Femur (tissue), 1 donor: ENCODE results near the gene PADI3.
"Not testable (repeated sequence)": the region's sequence is repeated elsewhere in the genome, so short reads cannot be mapped to it uniquely, and the experiment has no call there.

Experiments used
- DNase-seq: peaks from one replicate; pipeline ENCODE4 v3.0.0-alpha.2; 2017

PADI3 gene

GRCh38 chr1:17305576-17306095 lies 56.7 kb downstream of the PADI3 start:
- DNase-seq, result no peak

- DNase-seq, result no peak
These were observed 57.5 kb downstream of the PADI3 start for GRCh38 chr1:17306407-17306806.

- DNase-seq, result no peak
These were observed 58.0 kb downstream of the PADI3 start for GRCh38 chr1:17306921-17307320.

GRCh38 chr1:17307329-17307728 lies 58.4 kb downstream of the PADI3 start:
- DNase-seq, result no peak

GRCh38 chr1:17307946-17308345 lies 59.0 kb downstream of the PADI3 start, which contains the start of gene PADI4:
TSS of gene PADI4 (plus strand) at chr1:17308197. CDS start at chr1:17308223, 26 bp downstream.
- no peak for DNase-seq

- DNase-seq, result peak; percentile 30
These were observed 59.7 kb downstream of the PADI3 start for GRCh38 chr1:17308593-17308992.

GRCh38 chr1:17309426-17310067 lies 60.6 kb downstream of the PADI3 start:
- DNase-seq, result no peak

GRCh38 chr1:17310068-17310640 lies 61.3 kb downstream of the PADI3 start:
- no peak for DNase-seq

GRCh38 chr1:17313530-17314309 lies 64.8 kb downstream of the PADI3 start:
- DNase-seq, result no peak

GRCh38 chr1:17314491-17314971 lies 65.6 kb downstream of the PADI3 start:
- DNase-seq, result no peak

GRCh38 chr1:17315542-17316130 lies 66.7 kb downstream of the PADI3 start:
- no peak for DNase-seq

GRCh38 chr1:17316704-17317103 lies 67.8 kb downstream of the PADI3 start:
- no peak for DNase-seq

- no peak for DNase-seq
These were observed 69.4 kb downstream of the PADI3 start for GRCh38 chr1:17318262-17318661.

GRCh38 chr1:17319561-17320350 lies 70.9 kb downstream of the PADI3 start:
- DNase-seq, result no peak

GRCh38 chr1:17321857-17322390 lies 73.0 kb downstream of the PADI3 start:
- DNase-seq, result not testable (repeated sequence)

GRCh38 chr1:17328855-17329254 lies 80.0 kb downstream of the PADI3 start:
- no peak for DNase-seq

- no peak for DNase-seq
These were observed 80.7 kb downstream of the PADI3 start for GRCh38 chr1:17329610-17330009.

- DNase-seq, result no peak
These were observed 82.0 kb downstream of the PADI3 start for GRCh38 chr1:17330856-17331255.

GRCh38 chr1:17333081-17333480 lies 84.2 kb downstream of the PADI3 start:
- DNase-seq, result no peak
